ENCODE measurements around the gene RMP24.

The RMP24 gene

GRCh38 chr18:35972197-35973000, at the start of gene RMP24 (continued):
- no peak for TF ChIP-seq ZNF646 (CRISPR knock-in tag; IDR thresholded peaks at IDR 0.05)
- TF ChIP-seq ZNF710 (CRISPR knock-in tag; IDR thresholded peaks at IDR 0.05; ENCODE audit: borderline replicate concordance), result 0 out of 2 replicates have a peak, but pooled peaks have one; percentile 5
- TF ChIP-seq ATF1 (CRISPR knock-in tag; IDR thresholded peaks at IDR 0.05), result no peak
- TF ChIP-seq ZNF124 (CRISPR knock-in tag; IDR thresholded peaks at IDR 0.05), result peak; percentile 93
- TF ChIP-seq TOE1 (CRISPR knock-in tag; IDR thresholded peaks at IDR 0.05), result no peak
- no peak; the same call in 1 of the 2 replicates for TF ChIP-seq KDM4B (CRISPR knock-in tag; IDR thresholded peaks at IDR 0.05)
- TF ChIP-seq STAG1 (CRISPR knock-in tag; IDR thresholded peaks at IDR 0.05), result peak; percentile 20
- TF ChIP-seq PATZ1 (CRISPR knock-in tag; IDR thresholded peaks at IDR 0.05), result peak; percentile 61
- no peak for TF ChIP-seq ZNF546 (CRISPR knock-in tag; conservative IDR thresholded peaks at IDR 0.05)
- no peak; the same call in 1 of the 2 replicates for TF ChIP-seq ZFP36L2 (CRISPR knock-in tag; IDR thresholded peaks at IDR 0.05)
- no peak for TF ChIP-seq CC2D1A (CRISPR knock-in tag; IDR thresholded peaks at IDR 0.05)
- TF ChIP-seq ZBTB49 (CRISPR knock-in tag; IDR thresholded peaks at IDR 0.05; ENCODE audit: borderline replicate concordance), result no peak
- peak; percentile 48; the same call in 1 of the 2 replicates for TF ChIP-seq ZNF235 (CRISPR knock-in tag; IDR thresholded peaks at IDR 0.05; ENCODE audit: borderline replicate concordance)
- no peak for TF ChIP-seq IKZF4 (CRISPR knock-in tag; IDR thresholded peaks at IDR 0.05; ENCODE audit: borderline replicate concordance, low read depth, not compliant biosample characterization)
- TF ChIP-seq ETV6 (CRISPR knock-in tag; conservative IDR thresholded peaks at IDR 0.05), result peak; percentile 30; the same call in 1 of the 2 replicates
- TF ChIP-seq ZFP36L1 (CRISPR knock-in tag; IDR thresholded peaks at IDR 0.05), result peak; percentile 90
